HG02981 (cell line): ENCODE measurements around the gene XXYLT1.
"Not testable (repeated sequence)": the region's sequence is repeated elsewhere in the genome, so short reads cannot be mapped to it uniquely, and the experiment has no call there.

Source experiments
- ATAC-seq: cut with Tn5 transposase; IDR thresholded peaks from one replicate; pipeline ENCODE4 v1.9.1; 2021; ENCODE audit warnings: mild to moderate bottlenecking, moderate library complexity; ENCODE audit not compliant: unreplicated experiment

The XXYLT1 gene

GRCh38 chr3:195228886-195229285, 42.1 kb downstream of the XXYLT1 start:
- not testable (repeated sequence) for ATAC-seq

- ATAC-seq = no peak
Observed at GRCh38 chr3:195227871-195228270, 43.1 kb downstream of the XXYLT1 start.

GRCh38 chr3:195226900-195227447, 44.0 kb downstream of the XXYLT1 start:
- ATAC-seq = no peak

GRCh38 chr3:195226445-195226844, 44.5 kb downstream of the XXYLT1 start:
- ATAC-seq = no peak

- ATAC-seq = no peak
Observed at GRCh38 chr3:195224980-195225580, 45.9 kb downstream of the XXYLT1 start.

GRCh38 chr3:195224156-195224979, 46.6 kb downstream of the XXYLT1 start:
- ATAC-seq = no peak

GRCh38 chr3:195221876-195222617, 48.9 kb downstream of the XXYLT1 start:
- no peak for ATAC-seq

- no peak for ATAC-seq
Observed at GRCh38 chr3:195221015-195221853, 49.7 kb downstream of the XXYLT1 start.

GRCh38 chr3:195219351-195220230, 51.4 kb downstream of the XXYLT1 start:
- no peak for ATAC-seq

- ATAC-seq = not testable (repeated sequence)
Observed at GRCh38 chr3:195218331-195218730, 52.6 kb downstream of the XXYLT1 start.

GRCh38 chr3:195215576-195215975, 55.4 kb downstream of the XXYLT1 start:
- ATAC-seq = not testable (repeated sequence)

GRCh38 chr3:195214381-195214780, 56.6 kb downstream of the XXYLT1 start:
- ATAC-seq = no peak

GRCh38 chr3:195213639-195214315, 57.2 kb downstream of the XXYLT1 start:
- no peak for ATAC-seq

GRCh38 chr3:195212749-195213375, 58.1 kb downstream of the XXYLT1 start:
- ATAC-seq = no peak

GRCh38 chr3:195212033-195212748, 58.8 kb downstream of the XXYLT1 start:
- ATAC-seq = no peak

GRCh38 chr3:195210266-195210973, 60.5 kb downstream of the XXYLT1 start:
- ATAC-seq = no peak

GRCh38 chr3:195209847-195210265, 61.1 kb downstream of the XXYLT1 start:
- no peak for ATAC-seq
